Esophagus squamous epithelium (tissue), 4 donors: ENCODE data around the gene PPOX.

Experiments
- POLR2A ChIP-seq, 4 donors: fragments of 450-650 bp; IDR thresholded peaks; one replicate each; pipeline ENCODE4 v1.6.1; 2017; ENCODE audit warnings: antibody characterized with exemption in 4 of 4, mild to moderate bottlenecking in 4 of 4, moderate library complexity in 3 of 4
- TF ChIP-seq, protein P1 (sequence below), 6 experiments: fragments of 450-650 bp in 4 of 6; fragments of 200-600 bp in 2 of 6; sonication (generic) in 2 of 6; IDR thresholded peaks; one replicate each; pipeline ENCODE4 v1.5.1; 2016 to 2019; ENCODE audit warnings: antibody characterized with exemption in 6 of 6, mild to moderate bottlenecking in 4 of 6, moderate library complexity in 4 of 6

DNA sequence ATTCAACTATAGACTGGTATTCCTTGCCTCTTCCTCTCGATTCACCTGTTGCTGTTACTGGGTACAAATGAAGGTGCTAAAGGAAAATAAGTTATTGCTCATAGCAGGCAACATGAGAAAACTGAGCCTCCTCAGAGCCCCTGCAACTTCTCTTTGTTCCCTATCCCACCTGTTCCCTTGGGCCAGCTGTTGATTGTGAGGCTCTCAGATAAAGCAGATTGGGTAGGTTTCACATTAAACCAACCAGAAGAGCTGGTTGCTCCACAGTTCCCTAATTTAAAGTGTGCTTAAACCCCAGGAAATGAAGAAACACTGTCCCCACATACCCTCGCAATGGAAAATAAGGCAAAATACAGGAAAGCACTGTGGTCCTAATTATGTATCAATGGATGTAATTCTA lies 38.6 kb upstream of the PPOX start:
- TF ChIP-seq, protein P1, sequence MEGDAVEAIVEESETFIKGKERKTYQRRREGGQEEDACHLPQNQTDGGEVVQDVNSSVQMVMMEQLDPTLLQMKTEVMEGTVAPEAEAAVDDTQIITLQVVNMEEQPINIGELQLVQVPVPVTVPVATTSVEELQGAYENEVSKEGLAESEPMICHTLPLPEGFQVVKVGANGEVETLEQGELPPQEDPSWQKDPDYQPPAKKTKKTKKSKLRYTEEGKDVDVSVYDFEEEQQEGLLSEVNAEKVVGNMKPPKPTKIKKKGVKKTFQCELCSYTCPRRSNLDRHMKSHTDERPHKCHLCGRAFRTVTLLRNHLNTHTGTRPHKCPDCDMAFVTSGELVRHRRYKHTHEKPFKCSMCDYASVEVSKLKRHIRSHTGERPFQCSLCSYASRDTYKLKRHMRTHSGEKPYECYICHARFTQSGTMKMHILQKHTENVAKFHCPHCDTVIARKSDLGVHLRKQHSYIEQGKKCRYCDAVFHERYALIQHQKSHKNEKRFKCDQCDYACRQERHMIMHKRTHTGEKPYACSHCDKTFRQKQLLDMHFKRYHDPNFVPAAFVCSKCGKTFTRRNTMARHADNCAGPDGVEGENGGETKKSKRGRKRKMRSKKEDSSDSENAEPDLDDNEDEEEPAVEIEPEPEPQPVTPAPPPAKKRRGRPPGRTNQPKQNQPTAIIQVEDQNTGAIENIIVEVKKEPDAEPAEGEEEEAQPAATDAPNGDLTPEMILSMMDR (IDR thresholded peaks at IDR 0.05), result no peak
- no peak for TF ChIP-seq POLR2A (IDR thresholded peaks at IDR 0.05)
